ENCODE data around the gene YTHDF2. TPM values are rescaled to one million over a fixed set of nuclear protein-coding genes. Genes with fewer than 3 reads are reported as not detected.
A peak's percentile ranks its signal among the peaks of the same experiment; 100 is the strongest.

YTHDF2 gene
- total RNA-seq, 2 donors from 2014 or later, result 51.5 to 86.5 TPM

DNA sequence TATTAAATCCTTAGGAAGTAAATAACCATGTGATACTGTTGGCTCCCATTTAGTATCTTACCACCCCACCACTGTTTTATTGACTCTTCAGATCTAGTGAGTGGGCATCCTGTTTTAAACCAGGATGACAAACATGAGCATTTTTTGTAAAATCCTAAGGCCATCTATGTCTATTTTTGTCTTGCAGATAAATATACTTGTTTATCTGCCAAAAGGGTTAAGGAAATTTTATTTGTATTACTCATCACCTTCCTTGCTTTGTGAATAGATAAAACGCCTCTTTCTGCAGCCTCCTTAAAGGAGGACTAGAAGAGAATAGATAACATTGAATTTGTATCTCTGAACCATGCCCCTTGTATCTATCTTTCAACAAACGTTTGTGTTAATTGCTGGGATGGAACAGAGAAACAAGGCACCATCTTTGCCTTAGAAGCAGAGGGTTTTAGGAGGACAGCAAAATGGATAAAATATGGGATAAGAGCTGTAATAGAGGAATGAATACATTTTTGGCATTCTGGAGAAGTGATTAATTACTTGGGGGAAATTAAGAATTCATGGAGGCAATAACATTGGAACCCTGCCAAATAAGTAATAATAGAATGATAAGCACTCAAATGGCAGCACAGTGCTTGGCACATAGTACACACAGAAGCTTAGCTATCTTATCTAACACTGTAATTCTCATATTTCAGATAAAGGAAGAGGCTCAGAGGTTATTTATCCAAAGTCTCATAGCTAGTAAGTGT, 14.7 kb downstream of the YTHDF2 start:
- Histone ChIP-seq H3K27me3 (replicated peaks; ENCODE audit: insufficient read depth) (no peaks in the 10 kb centered on the region), H3K4me3 (no peak overlapping the region), H3K27ac (no peak overlapping the region), H3K9me3 (no peaks in the 10 kb centered on the region), H3K36me3 (no peaks in the 10 kb centered on the region), H3K4me1 (replicated peaks) (peaks cover 4% of the 10 kb centered on the region)
- WGBS, result 25% methylated on average over 2 of the region's 2 CpGs
- no peak for TF ChIP-seq POLR2A (IDR thresholded peaks at IDR 0.05)
- intact Hi-C loops (cut with DNase I), result no loop called here
- no peak for DNase-seq (ENCODE audit: low spot score)

DNA sequence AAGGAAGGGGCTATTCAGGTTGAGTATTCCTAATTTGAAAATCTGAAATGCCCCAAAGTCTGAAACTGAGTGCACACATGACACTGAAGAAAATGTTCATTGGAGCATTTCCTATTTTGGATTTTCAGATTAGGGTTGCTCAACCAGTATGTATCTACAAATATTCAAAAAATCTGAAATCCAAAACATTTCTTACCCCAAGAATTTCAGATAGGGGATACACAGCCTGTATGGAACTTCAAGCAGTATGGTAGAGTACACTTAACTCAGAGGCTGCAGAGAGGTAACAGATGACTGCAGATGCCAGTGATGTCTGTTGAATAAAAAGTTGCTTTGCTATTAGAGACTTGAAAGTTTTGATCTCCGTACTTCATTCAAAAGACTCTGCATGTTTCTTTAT, 19.0 kb downstream of the YTHDF2 start:
- H3K36me3 ChIP-seq, result no peaks in the 10 kb centered on the region
- DNase-seq (ENCODE audit: low spot score), result no peak
- no peaks in the 10 kb centered on the region for H3K27me3 ChIP-seq (replicated peaks; ENCODE audit: insufficient read depth)
- peaks cover 4% of the 10 kb centered on the region for H3K4me1 ChIP-seq (replicated peaks)
- intact Hi-C loops (cut with DNase I), result no loop called here
- no peaks in the 10 kb centered on the region for H3K9me3 ChIP-seq
- no peak overlapping the region for H3K4me3 ChIP-seq
- WGBS, result 61% methylated on average over 1 of the region's 1 CpG
- TF ChIP-seq, protein P1, sequence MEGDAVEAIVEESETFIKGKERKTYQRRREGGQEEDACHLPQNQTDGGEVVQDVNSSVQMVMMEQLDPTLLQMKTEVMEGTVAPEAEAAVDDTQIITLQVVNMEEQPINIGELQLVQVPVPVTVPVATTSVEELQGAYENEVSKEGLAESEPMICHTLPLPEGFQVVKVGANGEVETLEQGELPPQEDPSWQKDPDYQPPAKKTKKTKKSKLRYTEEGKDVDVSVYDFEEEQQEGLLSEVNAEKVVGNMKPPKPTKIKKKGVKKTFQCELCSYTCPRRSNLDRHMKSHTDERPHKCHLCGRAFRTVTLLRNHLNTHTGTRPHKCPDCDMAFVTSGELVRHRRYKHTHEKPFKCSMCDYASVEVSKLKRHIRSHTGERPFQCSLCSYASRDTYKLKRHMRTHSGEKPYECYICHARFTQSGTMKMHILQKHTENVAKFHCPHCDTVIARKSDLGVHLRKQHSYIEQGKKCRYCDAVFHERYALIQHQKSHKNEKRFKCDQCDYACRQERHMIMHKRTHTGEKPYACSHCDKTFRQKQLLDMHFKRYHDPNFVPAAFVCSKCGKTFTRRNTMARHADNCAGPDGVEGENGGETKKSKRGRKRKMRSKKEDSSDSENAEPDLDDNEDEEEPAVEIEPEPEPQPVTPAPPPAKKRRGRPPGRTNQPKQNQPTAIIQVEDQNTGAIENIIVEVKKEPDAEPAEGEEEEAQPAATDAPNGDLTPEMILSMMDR (IDR thresholded peaks at IDR 0.05), result no peak
- no peak for TF ChIP-seq POLR2A (IDR thresholded peaks at IDR 0.05)
- no peak for TF ChIP-seq POLR2AphosphoS5 (IDR thresholded peaks at IDR 0.05)
- no peak overlapping the region for H3K27ac ChIP-seq

DNA sequence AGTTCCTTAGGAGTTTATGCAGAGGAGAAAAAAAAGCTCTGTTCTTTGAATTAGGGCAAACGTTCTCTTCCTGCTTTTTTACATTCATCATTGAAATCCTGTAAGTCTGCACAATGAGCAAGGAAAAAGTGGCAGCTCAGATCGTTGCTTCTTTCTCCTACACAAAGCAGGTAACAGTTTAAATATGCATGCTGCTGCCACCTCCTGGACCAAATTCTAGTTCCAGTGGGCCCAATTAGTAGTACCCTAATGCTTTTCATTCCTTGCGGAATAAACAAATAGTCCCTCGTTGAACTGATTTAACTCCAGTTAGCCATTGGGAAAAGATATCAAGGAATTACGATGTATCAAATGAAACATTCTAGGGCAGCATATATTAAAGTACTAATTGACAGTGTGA, 20.1 kb downstream of the YTHDF2 start:
- no peaks in the 10 kb centered on the region for H3K27me3 ChIP-seq (replicated peaks; ENCODE audit: insufficient read depth)
- no peaks in the 10 kb centered on the region for H3K9me3 ChIP-seq
- TF ChIP-seq POLR2A (IDR thresholded peaks at IDR 0.05), result no peak
- no peak for TF ChIP-seq POLR2AphosphoS5 (IDR thresholded peaks at IDR 0.05)
- TF ChIP-seq, protein P1 (IDR thresholded peaks at IDR 0.05), result peak in 1 of 4 experiments; percentile 10
- WGBS, result 41% methylated on average over 5 of the region's 5 CpGs
- peaks cover 4% of the 10 kb centered on the region for H3K4me1 ChIP-seq (replicated peaks)
- H3K27ac ChIP-seq, result no peak overlapping the region
- no peaks in the 10 kb centered on the region for H3K36me3 ChIP-seq
- H3K4me3 ChIP-seq, result no peak overlapping the region
- intact Hi-C loops (cut with DNase I), result no loop called here
- DNase-seq (ENCODE audit: low spot score), result no peak

DNA sequence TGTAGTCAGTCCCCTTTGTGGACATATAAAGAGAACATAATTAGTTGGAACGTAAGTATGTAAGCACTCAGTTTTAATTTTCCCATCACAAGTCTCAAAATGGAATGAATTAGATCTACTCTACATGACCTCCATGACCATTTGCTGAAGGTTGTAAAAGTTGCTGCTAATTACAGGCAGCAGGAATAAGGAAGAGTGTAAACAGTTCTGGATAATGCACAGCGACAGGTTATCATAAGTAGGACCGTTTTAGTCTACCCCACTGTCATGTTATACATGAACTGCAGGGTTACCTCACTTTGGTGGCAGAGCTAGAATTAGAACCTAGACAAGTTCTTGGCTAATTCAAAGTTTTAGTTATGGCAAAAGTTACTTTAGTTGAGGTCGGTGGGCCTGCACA, 21.7 kb downstream of the YTHDF2 start:
- intact Hi-C loops (cut with DNase I), result no loop called here
- H3K9me3 ChIP-seq, result no peaks in the 10 kb centered on the region
- 77% methylated on average over 4 of the region's 4 CpGs for WGBS
- no peak for TF ChIP-seq POLR2A (IDR thresholded peaks at IDR 0.05)
- no peak for TF ChIP-seq POLR2AphosphoS5 (IDR thresholded peaks at IDR 0.05)
- TF ChIP-seq, protein P1 (IDR thresholded peaks at IDR 0.05), result no peak
- peaks cover 4% of the 10 kb centered on the region for H3K4me1 ChIP-seq (replicated peaks)
- no peak overlapping the region for H3K4me3 ChIP-seq
- H3K36me3 ChIP-seq, result no peaks in the 10 kb centered on the region
- no peaks in the 10 kb centered on the region for H3K27me3 ChIP-seq (replicated peaks; ENCODE audit: insufficient read depth)
- no peak overlapping the region for H3K27ac ChIP-seq
- no peak for DNase-seq (ENCODE audit: low spot score)

DNA sequence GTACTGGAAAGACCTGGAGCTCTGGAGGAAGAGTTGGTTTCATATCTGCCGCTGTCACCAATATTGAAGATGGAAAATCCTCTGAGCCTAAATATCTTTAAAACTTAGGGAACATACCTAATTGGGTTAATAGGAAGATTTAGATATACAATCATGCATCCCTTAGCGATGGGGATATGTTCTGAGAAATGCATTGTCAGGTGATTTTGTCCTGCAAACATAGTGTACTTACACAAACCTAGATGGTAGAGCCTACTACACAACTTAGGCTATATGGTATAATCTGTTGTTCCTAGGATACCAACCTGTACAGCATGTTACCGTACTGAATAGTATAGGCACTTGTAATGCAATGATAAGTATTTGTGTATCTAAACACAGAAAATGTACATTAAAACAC, 22.5 kb downstream of the YTHDF2 start:
- Histone ChIP-seq H3K36me3 (no peaks in the 10 kb centered on the region), H3K4me3 (no peak overlapping the region), H3K27ac (no peak overlapping the region), H3K27me3 (replicated peaks; ENCODE audit: insufficient read depth) (no peaks in the 10 kb centered on the region), H3K9me3 (no peaks in the 10 kb centered on the region), H3K4me1 (replicated peaks) (peaks cover 4% of the 10 kb centered on the region)
- intact Hi-C loops (cut with DNase I), result no loop called here
- TF ChIP-seq, protein P1 (IDR thresholded peaks at IDR 0.05), result no peak
- TF ChIP-seq POLR2A (IDR thresholded peaks at IDR 0.05) (no peak), POLR2AphosphoS5 (IDR thresholded peaks at IDR 0.05) (no peak)
- DNase-seq (ENCODE audit: low spot score), result no peak
- over 99% methylated on average over 3 of the region's 3 CpGs for WGBS

Measured in prostate gland (tissue), 2 donors.